H1 (cell line): ENCODE measurements around the gene HADHB. TPM values are rescaled to one million over a fixed set of nuclear protein-coding genes. Genes with fewer than 3 reads are reported as not detected.

ENCODE experiments used
- CTCF ChIA-PET: fragments of 300-600 bp; sonication (Branson Sonifier 250); formaldehyde crosslinking; loops from one replicate; lab custom pipeline; 2021; ENCODE audit not compliant: partially characterized antibody; lab: Charles Lee
- POLR2A ChIA-PET: fragments of 300-600 bp; sonication (Branson Sonifier 250); formaldehyde crosslinking; loops from one replicate; lab custom pipeline; 2021; ENCODE audit warnings: inconsistent platforms; ENCODE audit not compliant: partially characterized antibody; lab: Charles Lee
- DNase-seq, 2 experiments: peaks; one replicate each; pipeline versions ENCODE4 v3.0.0 to v3.0.0-alpha.2; 2010 to 2022; ENCODE audit warnings: low spot score in 2 of 2, low read depth in 1 of 2, mixed read lengths in 1 of 2
- FAIRE-seq: peaks from 2 replicates; lab custom pipeline; 2011; peaks lifted over from hg19 to GRCh38; lab: Jason Lieb, UNC
- H2AFZ ChIP-seq: 2 replicates; pipeline ENCODE4 v1.8.1; 2012; ENCODE audit warnings: low read length, inconsistent platforms
- H2AK5ac ChIP-seq: 2 replicates; pipeline ENCODE4 v1.6.1; 2013; ENCODE audit warnings: low read depth, low read length
- H2BK120ac ChIP-seq: replicated peaks from 2 replicates; pipeline ENCODE3; 2013; ENCODE audit warnings: low read depth, low read length, inconsistent platforms
- H2BK12ac ChIP-seq: 2 replicates; pipeline ENCODE4 v1.6.1; 2013; ENCODE audit warnings: low read depth, low read length
- H2BK15ac ChIP-seq: 2 replicates; pipeline ENCODE4 v1.6.1; 2013; ENCODE audit warnings: low read length
- H2BK20ac ChIP-seq: 2 replicates; pipeline ENCODE4 v1.6.1; 2013; ENCODE audit warnings: low read length
- H2BK5ac ChIP-seq: 2 replicates; pipeline ENCODE4 v1.6.1; 2013; ENCODE audit warnings: low read depth, low read length
- H3K14ac ChIP-seq: 2 replicates; pipeline ENCODE4 v1.6.1; 2013; ENCODE audit warnings: inconsistent platforms; ENCODE audit not compliant: insufficient read length
- H3K18ac ChIP-seq: 2 replicates; pipeline ENCODE4 v1.6.1; 2013; ENCODE audit warnings: low read length; ENCODE audit errors: extremely low read depth
- H3K23ac ChIP-seq: 2 replicates; pipeline ENCODE4 v1.6.1; 2013; ENCODE audit warnings: inconsistent platforms; ENCODE audit not compliant: insufficient read length
- H3K23me2 ChIP-seq: 2 replicates; pipeline ENCODE4 v1.6.1; 2013; ENCODE audit warnings: low read depth, low read length
- H3K27ac ChIP-seq: 2 replicates; pipeline ENCODE4 v1.6.1; 2011; ENCODE audit warnings: low read depth, low read length, inconsistent platforms
- H3K27me3 ChIP-seq, 4 experiments: replicated peaks in 1 of 4; 1 replicate in 1 of 4; 2 replicates in 3 of 4; pipeline versions ENCODE4 v1.6.1 to v1.8.1; 2011 to 2013; ENCODE audit warnings: low read length in 3 of 4, mild to moderate bottlenecking in 3 of 4, inconsistent platforms in 2 of 4, mixed read lengths in 2 of 4, moderate library complexity in 1 of 4; ENCODE audit not compliant: control insufficient read depth in 3 of 4, insufficient read depth in 3 of 4; ENCODE audit errors: extremely low read depth in 1 of 4
- H3K36me3 ChIP-seq, 4 experiments: 2 replicates each; pipeline versions ENCODE4 v1.6.1 to v1.8.1; 2011 to 2013; ENCODE audit warnings: mild to moderate bottlenecking in 4 of 4, low read length in 3 of 4, moderate library complexity in 2 of 4, control low read depth in 1 of 4, inconsistent platforms in 1 of 4; ENCODE audit not compliant: insufficient read depth in 4 of 4, control insufficient read depth in 2 of 4
- H3K4ac ChIP-seq: replicated peaks from 2 replicates; pipeline ENCODE3; 2013; ENCODE audit warnings: low read length, low read depth, mixed read lengths, inconsistent platforms; ENCODE audit not compliant: insufficient read length
- H3K4me1 ChIP-seq, 4 experiments: replicated peaks in 1 of 4; 1 replicate in 1 of 4; 2 replicates in 3 of 4; pipeline versions ENCODE4 v1.6.1 to v1.8.1; 2011 to 2013; ENCODE audit warnings: low read length in 3 of 4, inconsistent platforms in 2 of 4, mixed read lengths in 1 of 4; ENCODE audit not compliant: insufficient read depth in 4 of 4, control insufficient read depth in 3 of 4
- H3K4me2 ChIP-seq, 2 experiments: 2 replicates each; pipeline versions ENCODE4 v1.6.1 to v1.8.1; 2011 to 2013; ENCODE audit warnings: low read depth in 2 of 2, low read length in 2 of 2, control low read depth in 1 of 2, inconsistent platforms in 1 of 2, mild to moderate bottlenecking in 1 of 2; ENCODE audit not compliant: insufficient read depth in 1 of 2
- H3K4me3 ChIP-seq, 4 experiments: fragments of 200-600, 300-600 bp in 1 of 4; sonication (generic), shearing (Covaris generic), sonication (Bioruptor Twin) in 1 of 4; 2 replicates each; pipeline versions ENCODE4 v1.5.1 to v1.8.1; 2011 to 2016; ENCODE audit warnings: low read length in 4 of 4, low read depth in 3 of 4, control low read depth in 2 of 4, inconsistent platforms in 2 of 4, mild to moderate bottlenecking in 2 of 4, mixed read lengths in 1 of 4, moderate library complexity in 1 of 4; ENCODE audit not compliant: insufficient read depth in 2 of 4; ENCODE audit errors: extremely low read depth in 1 of 4
- H3K56ac ChIP-seq: replicated peaks from 2 replicates; pipeline ENCODE3; 2013; ENCODE audit warnings: low read depth, mild to moderate bottlenecking, mixed read lengths, low read length, inconsistent platforms; ENCODE audit not compliant: insufficient read length
- H3K79me1 ChIP-seq: 2 replicates; pipeline ENCODE4 v1.6.1; 2013; ENCODE audit warnings: low read depth, low read length, control low read depth
- H3K79me2 ChIP-seq, 2 experiments: 2 replicates each; pipeline versions ENCODE4 v1.6.1 to v1.8.1; 2012 to 2013; ENCODE audit warnings: low read length in 2 of 2, mild to moderate bottlenecking in 2 of 2, inconsistent platforms in 1 of 2; ENCODE audit not compliant: insufficient read depth in 2 of 2, control insufficient read depth in 1 of 2
- H3K9ac ChIP-seq, 4 experiments: replicated peaks in 1 of 4; 1 replicate in 1 of 4; 2 replicates in 3 of 4; pipeline versions ENCODE4 v1.6.1 to v1.8.1; 2011 to 2013; ENCODE audit warnings: low read depth in 3 of 4, low read length in 3 of 4, control low read depth in 2 of 4, mild to moderate bottlenecking in 2 of 4, moderate library complexity in 2 of 4, inconsistent platforms in 1 of 4; ENCODE audit errors: extremely low read depth in 1 of 4
- H3K9me3 ChIP-seq, 2 experiments: 2 replicates each; pipeline versions ENCODE4 v1.6.1 to v1.8.1; 2012 to 2013; ENCODE audit warnings: mild to moderate bottlenecking in 2 of 2, moderate library complexity in 2 of 2, control low read depth in 1 of 2, inconsistent platforms in 1 of 2, low read depth in 1 of 2, low read length in 1 of 2, mixed read lengths in 1 of 2; ENCODE audit not compliant: insufficient read depth in 2 of 2
- H4K20me1 ChIP-seq, 2 experiments: replicated peaks in 1 of 2; 2 replicates each; pipeline versions ENCODE3 to v1.8.1; 2011 to 2013; ENCODE audit warnings: inconsistent platforms in 2 of 2, low read length in 2 of 2, mild to moderate bottlenecking in 1 of 2; ENCODE audit not compliant: insufficient read depth in 2 of 2, control insufficient read depth in 1 of 2
- H4K5ac ChIP-seq: 2 replicates; pipeline ENCODE4 v1.6.1; 2013; ENCODE audit warnings: low read length, low read depth, mixed read lengths, inconsistent platforms; ENCODE audit not compliant: insufficient read length
- H4K8ac ChIP-seq: 2 replicates; pipeline ENCODE4 v1.8.0; 2013; ENCODE audit warnings: mild to moderate bottlenecking, moderate library complexity, low read length, inconsistent platforms; ENCODE audit not compliant: insufficient read depth; ENCODE audit errors: extremely low read depth
- H4K91ac ChIP-seq: replicated peaks from 2 replicates; pipeline ENCODE3; 2013; ENCODE audit warnings: low read length, mixed read lengths, inconsistent platforms; ENCODE audit not compliant: insufficient read length
- CBX5 ChIP-seq: fragments of 300-800, 300-1000 bp; sonication (generic); IDR thresholded peaks from 2 replicates; pipeline ENCODE4 v1.7.1; 2016; ENCODE audit warnings: antibody characterized with exemption, low read length, low read depth
- CHD2 ChIP-seq: IDR thresholded peaks from 2 replicates; pipeline ENCODE4 v1.6.1; 2012; ENCODE audit warnings: low read length, improper control_type of control experiment
- E2F6 ChIP-seq: IDR thresholded peaks from 2 replicates; pipeline ENCODE4 v1.6.1; 2012; ENCODE audit warnings: inconsistent platforms
- HDAC6 ChIP-seq: IDR thresholded peaks from one replicate; pipeline ENCODE4 v1.7.1; 2012; ENCODE audit warnings: low read depth, mild to moderate bottlenecking, inconsistent platforms, low read length, moderate library complexity
- PHF8 ChIP-seq: fragments of 200-600 bp; sonication (generic); conservative IDR thresholded peaks from 2 replicates; pipeline ENCODE4 v1.7.1; 2012; ENCODE audit warnings: low read depth, mild to moderate bottlenecking, inconsistent platforms, low read length, moderate library complexity
- POLR2A ChIP-seq, 2 experiments: IDR thresholded peaks; 1 replicate in 1 of 2; 2 replicates in 1 of 2; pipeline ENCODE4 v1.6.1; 2011; ENCODE audit warnings: low read depth in 2 of 2, low read length in 2 of 2, mild to moderate bottlenecking in 2 of 2; ENCODE audit errors: control extremely low read depth in 1 of 2
- RNF2 ChIP-seq: fragments of 200-900, 300-1000 bp; sonication (generic); IDR thresholded peaks from 2 replicates; pipeline ENCODE4 v1.7.1; 2016; ENCODE audit warnings: borderline replicate concordance, low read depth, mild to moderate bottlenecking, antibody characterized with exemption, low read length; ENCODE audit not compliant: poor library complexity, severe bottlenecking; ENCODE audit errors: missing control alignments
- SP2 ChIP-seq: IDR thresholded peaks from 2 replicates; pipeline ENCODE4 v1.6.1; 2012; ENCODE audit warnings: mild to moderate bottlenecking, low read length, inconsistent platforms
- SRF ChIP-seq: IDR thresholded peaks from 2 replicates; pipeline ENCODE4 v1.6.1; 2011; ENCODE audit warnings: mild to moderate bottlenecking, low read depth, low read length, moderate library complexity
- SUZ12 ChIP-seq: fragments of 200-600 bp; sonication (generic); IDR thresholded peaks from 2 replicates; pipeline ENCODE4 v1.6.1; 2012; ENCODE audit warnings: mild to moderate bottlenecking, inconsistent platforms, low read length, moderate library complexity, mixed read lengths
- YY1 ChIP-seq: IDR thresholded peaks from 2 replicates; pipeline ENCODE4 v1.6.1; 2011; ENCODE audit warnings: low read depth, mild to moderate bottlenecking, low read length
- ZNF274 ChIP-seq: IDR thresholded peaks from 2 replicates; pipeline ENCODE4 v1.7.0; 2012; ENCODE audit warnings: low read length, borderline replicate concordance; ENCODE audit errors: extremely low read depth
- WGBS, 2 experiments: shearing (Covaris generic) in 1 of 2; methylation state at CpG; one replicate each; pipeline versions ENCODE4 v1.1.6 to v1.1.7; 2013 to 2015; ENCODE audit warnings: low lambda C conversion rate in 2 of 2, mixed read lengths in 2 of 2, inconsistent platforms in 1 of 2, low coverage in 1 of 2, missing lambda C conversion rate in 1 of 2; ENCODE audit not compliant: insufficient replicate concordance in 2 of 2, insufficient coverage in 1 of 2, insufficient read length in 1 of 2; ENCODE audit errors: extremely low coverage in 1 of 2, missing lambda C conversion rate in 1 of 2; 5-methylcytosine and 5-hydroxymethylcytosine counted together
- polyA plus RNA-seq, 7 experiments: library from polyadenylated mRNA; depleted of rRNA in 3 of 7; stranded (reverse) in 5 of 7; unstranded in 2 of 7; fragments of >200 nt in 5 of 7; fragments of 200-250 nt in 2 of 7; gene quantifications; 1 replicate in 5 of 7; 2 replicates in 1 of 7; 4 replicates in 1 of 7; pipeline versions ENCODE4 v1.2.1 to v1.2.3, GENCODE V29; 2011 to 2013; ENCODE audit warnings: missing spikeins in 2 of 7, mixed read lengths in 2 of 7
- total RNA-seq: library from RNA; stranded (reverse); fragmentation: NEBNext Ultra II Directional; extraction: Animal tissue kit (Norgen Biotek cat#: 25700); gene quantifications from 2 replicates; pipeline ENCODE4 v1.2.1, GENCODE V29; 2021

Gene HADHB
- total and polyA plus RNA-seq, 2 of the 8 experiments (the other 6 are each of a cell fraction or from before 2014, with no cell fraction given) = 47.7 to 52.3 TPM

DNA sequence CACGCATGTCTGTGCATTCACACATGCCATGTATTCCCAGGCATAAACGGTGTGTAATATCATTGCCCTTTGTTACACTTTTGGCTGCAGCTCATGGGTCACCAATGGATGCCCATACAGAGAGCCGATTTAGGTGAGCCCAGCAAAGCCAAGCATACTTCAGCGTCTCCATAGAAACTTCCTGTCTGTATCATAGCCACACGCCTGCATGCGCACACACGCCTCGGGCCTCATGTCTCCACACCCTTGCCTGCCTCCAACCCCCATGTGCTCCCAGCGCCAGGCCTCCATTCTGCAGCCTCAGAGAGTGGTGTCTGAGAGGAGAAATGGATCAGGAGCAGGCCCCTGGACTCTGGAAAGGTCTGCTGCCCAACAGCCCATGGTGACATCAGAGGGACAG lies 67.7 kb downstream of the HADHB start:
- H4K91ac ChIP-seq = no peak overlapping the region
- no peak overlapping the region for H2AFZ ChIP-seq
- no peak overlapping the region for H2BK15ac ChIP-seq
- H2BK5ac ChIP-seq = no peak overlapping the region
- H3K79me1 ChIP-seq = no peaks in the 10 kb centered on the region
- H3K9ac ChIP-seq = no peak overlapping the region
- FAIRE-seq (no peak), DNase-seq (no peak)
- H2AK5ac ChIP-seq = no peak overlapping the region
- no peaks in the 10 kb centered on the region for H3K9me3 ChIP-seq
- no peak overlapping the region for H3K27ac ChIP-seq
- no peak overlapping the region for H3K4me2 ChIP-seq
- H3K36me3 ChIP-seq = no peaks in the 10 kb centered on the region
- no peaks in the 10 kb centered on the region for H3K23me2 ChIP-seq
- 88% methylated on average over 9 of the region's 9 CpGs; no CpG with 5 or more reads in 1 of the 2 experiments for WGBS, 2 experiments
- H3K56ac ChIP-seq = no peak overlapping the region
- H4K5ac ChIP-seq = no peak overlapping the region
- no peak overlapping the region for H4K8ac ChIP-seq
- H3K27me3 ChIP-seq = no peaks in the 10 kb centered on the region
- H3K79me2 ChIP-seq = no peaks in the 10 kb centered on the region
- no peak overlapping the region for H2BK20ac ChIP-seq
- H3K14ac ChIP-seq = no peak overlapping the region
- H3K4ac ChIP-seq = no peak overlapping the region
- peaks cover 0 to 2% (median 1%) of the 10 kb centered on the region in 4 experiments; a peak in 1 of 7 replicates for H3K4me1 ChIP-seq
- POLR2A ChIA-PET = interaction anchor here (6.2 kb wide), 1 partner anchor 13 kb away, joined by 34 read pairs; no protein-coding TSS in a partner anchor
- CTCF ChIA-PET = interaction anchor here (0.8 to 3.3 kb wide), 7 partner anchors 8 to 148 kb away, joined by 3 to 18 read pairs (median 4); no protein-coding TSS in a partner anchor
- no peak overlapping the region for H3K23ac ChIP-seq
- no peak overlapping the region for H3K4me3 ChIP-seq
- no peak overlapping the region for H2BK12ac ChIP-seq
- no peak overlapping the region for H2BK120ac ChIP-seq
- no peak overlapping the region for H3K18ac ChIP-seq
- peaks cover 0 to under 1% of the 10 kb centered on the region in 2 experiments for H4K20me1 ChIP-seq
- TF ChIP-seq SP2 (no peak), YY1 (no peak), ZNF274 (no peak), SUZ12 (no peak), POLR2A (IDR thresholded peaks at IDR 0.05; ENCODE audit: control extremely low read depth in 1 of 2, low read depth in 2 of 2, low read length in 2 of 2) (no peak), CHD2 (no peak), HDAC6 (no peak), CBX5 (no peak), E2F6 (no peak), PHF8 (no peak), SRF (no peak), RNF2 (no peak)
